22Rv1 (cell line): ENCODE results near the gene C12orf60.

Experiments
- H3K27ac ChIP-seq: fragments of 450-650 bp; 2 replicates; pipeline ENCODE4 v1.5.1; 2017
- CTCF ChIP-seq: fragments of 450-650 bp; IDR thresholded peaks from 2 replicates; pipeline ENCODE4 v1.5.1; 2017; ENCODE audit warnings: mild to moderate bottlenecking
- ZFX ChIP-seq: fragments of 450-650 bp; IDR thresholded peaks from 2 replicates; pipeline ENCODE4 v1.6.1; 2017; ENCODE audit warnings: antibody characterized with exemption, borderline replicate concordance

Gene C12orf60

GRCh38 chr12:14773685-14774073, 29.8 kb upstream of the C12orf60 start:
- TF ChIP-seq ZFX (no peak), CTCF (no peak)
- no peak overlapping the region for H3K27ac ChIP-seq

- no peak for TF ChIP-seq CTCF
- TF ChIP-seq ZFX = no peak
Measured at GRCh38 chr12:14774074-14774905, 29.2 kb upstream of the C12orf60 start.

GRCh38 chr12:14774906-14775635, 28.4 kb upstream of the C12orf60 start:
- H3K27ac ChIP-seq = no peak overlapping the region
- TF ChIP-seq ZFX (no peak), CTCF (no peak)

More at GRCh38 chr12:14774074-14774905, 29.2 kb upstream of the C12orf60 start:
- H3K27ac ChIP-seq = no peak overlapping the region

GRCh38 chr12:14775636-14775980, 27.9 kb upstream of the C12orf60 start:
- TF ChIP-seq ZFX (no peak), CTCF (no peak)
- no peak overlapping the region for H3K27ac ChIP-seq

- TF ChIP-seq ZFX = no peak
- peak; percentile 37 for TF ChIP-seq CTCF
- peak overlapping the region; percentile 52 for H3K27ac ChIP-seq
Measured at GRCh38 chr12:14776236-14776961, 27.1 kb upstream of the C12orf60 start.

GRCh38 chr12:14777271-14777670, 26.2 kb upstream of the C12orf60 start:
- TF ChIP-seq ZFX (no peak), CTCF (no peak)

More at GRCh38 chr12:14777271-14777670, 26.2 kb upstream of the C12orf60 start:
- peak overlapping the region; percentile 52 for H3K27ac ChIP-seq
